ENCODE results near the gene MC1R. TPM values are rescaled to one million over a fixed set of nuclear protein-coding genes. Genes with fewer than 3 reads are reported as not detected.

MC1R gene
- total RNA-seq, 1 donor from 2014 or later = 3.8 TPM

DNA sequence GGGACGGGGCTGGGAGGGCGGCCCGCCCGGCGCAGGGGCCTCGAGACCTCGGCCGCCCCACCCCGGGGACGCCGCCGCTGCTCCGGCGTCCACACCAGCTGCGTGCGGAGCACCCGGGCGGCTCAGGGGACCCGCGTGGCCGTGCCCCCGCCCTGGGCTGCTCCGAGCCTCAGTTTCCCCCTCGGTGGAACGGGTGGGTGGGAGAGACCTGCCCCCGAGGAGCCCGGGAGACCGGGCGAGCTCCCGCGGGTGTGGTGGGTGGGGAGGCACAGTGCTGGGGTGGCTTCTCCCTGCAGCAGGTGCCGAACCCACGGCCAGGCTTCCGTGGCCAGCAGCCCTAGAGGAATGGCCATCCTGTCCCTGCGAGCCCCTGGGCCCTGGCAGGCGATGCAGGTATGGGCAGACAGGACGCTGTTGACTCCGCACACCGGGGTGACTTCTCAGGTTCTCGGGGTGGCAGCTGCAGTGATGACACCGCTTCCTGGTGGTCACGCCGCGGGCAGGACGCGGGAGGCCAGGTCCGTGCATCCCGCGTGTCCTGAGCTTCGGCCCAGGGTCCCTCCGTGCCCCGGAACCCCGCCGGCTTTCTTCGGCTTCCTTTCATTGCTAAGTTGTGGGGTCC is 30.6 kb downstream of the MC1R start:
- H3K27ac Mint-ChIP-seq = no peak overlapping the region
- no peak for DNase-seq (ENCODE audit: extremely low spot score, unreplicated experiment)
- TF ChIP-seq, protein P1, sequence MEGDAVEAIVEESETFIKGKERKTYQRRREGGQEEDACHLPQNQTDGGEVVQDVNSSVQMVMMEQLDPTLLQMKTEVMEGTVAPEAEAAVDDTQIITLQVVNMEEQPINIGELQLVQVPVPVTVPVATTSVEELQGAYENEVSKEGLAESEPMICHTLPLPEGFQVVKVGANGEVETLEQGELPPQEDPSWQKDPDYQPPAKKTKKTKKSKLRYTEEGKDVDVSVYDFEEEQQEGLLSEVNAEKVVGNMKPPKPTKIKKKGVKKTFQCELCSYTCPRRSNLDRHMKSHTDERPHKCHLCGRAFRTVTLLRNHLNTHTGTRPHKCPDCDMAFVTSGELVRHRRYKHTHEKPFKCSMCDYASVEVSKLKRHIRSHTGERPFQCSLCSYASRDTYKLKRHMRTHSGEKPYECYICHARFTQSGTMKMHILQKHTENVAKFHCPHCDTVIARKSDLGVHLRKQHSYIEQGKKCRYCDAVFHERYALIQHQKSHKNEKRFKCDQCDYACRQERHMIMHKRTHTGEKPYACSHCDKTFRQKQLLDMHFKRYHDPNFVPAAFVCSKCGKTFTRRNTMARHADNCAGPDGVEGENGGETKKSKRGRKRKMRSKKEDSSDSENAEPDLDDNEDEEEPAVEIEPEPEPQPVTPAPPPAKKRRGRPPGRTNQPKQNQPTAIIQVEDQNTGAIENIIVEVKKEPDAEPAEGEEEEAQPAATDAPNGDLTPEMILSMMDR (conservative IDR thresholded peaks at IDR 0.05) = no peak
- peak overlapping the region; percentile 86 for H3K4me3 Mint-ChIP-seq
- no peaks in the 10 kb centered on the region for H3K9me3 Mint-ChIP-seq
- peaks cover 19% of the 10 kb centered on the region for H3K27me3 Mint-ChIP-seq
- H3K4me1 Mint-ChIP-seq (ENCODE audit: unreplicated experiment) = no peaks in the 10 kb centered on the region
- no peaks in the 10 kb centered on the region for H3K36me3 Mint-ChIP-seq

DNA sequence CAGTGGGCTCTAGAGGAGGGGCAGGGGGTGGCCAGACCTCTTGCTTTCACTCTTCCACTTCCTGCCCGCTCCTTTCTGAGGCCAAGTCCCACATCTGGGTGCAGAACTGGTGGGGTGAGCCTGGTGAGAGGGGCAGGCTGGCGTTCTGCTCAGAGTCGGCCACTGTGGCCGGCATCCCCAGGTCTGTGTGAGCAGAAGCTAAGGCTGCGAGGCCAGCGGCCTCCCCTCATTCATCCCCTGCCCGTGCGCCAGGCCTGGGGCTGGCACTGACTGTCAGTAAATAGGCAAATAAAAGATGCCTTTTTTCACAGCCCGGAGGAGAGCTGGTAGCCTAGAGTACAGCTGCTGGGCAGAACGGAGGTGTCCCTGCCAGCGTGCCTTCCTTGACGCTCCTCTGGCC is 31.1 kb downstream of the MC1R start:
- TF ChIP-seq, protein P1 (conservative IDR thresholded peaks at IDR 0.05) = no peak
- H3K4me1 Mint-ChIP-seq (ENCODE audit: unreplicated experiment) = no peaks in the 10 kb centered on the region
- peak overlapping the region; percentile 86 for H3K4me3 Mint-ChIP-seq
- peaks cover 17% of the 10 kb centered on the region for H3K27me3 Mint-ChIP-seq
- H3K9me3 Mint-ChIP-seq = no peaks in the 10 kb centered on the region
- no peak for DNase-seq (ENCODE audit: extremely low spot score, unreplicated experiment)
- H3K27ac Mint-ChIP-seq = no peak overlapping the region
- no peaks in the 10 kb centered on the region for H3K36me3 Mint-ChIP-seq

DNA sequence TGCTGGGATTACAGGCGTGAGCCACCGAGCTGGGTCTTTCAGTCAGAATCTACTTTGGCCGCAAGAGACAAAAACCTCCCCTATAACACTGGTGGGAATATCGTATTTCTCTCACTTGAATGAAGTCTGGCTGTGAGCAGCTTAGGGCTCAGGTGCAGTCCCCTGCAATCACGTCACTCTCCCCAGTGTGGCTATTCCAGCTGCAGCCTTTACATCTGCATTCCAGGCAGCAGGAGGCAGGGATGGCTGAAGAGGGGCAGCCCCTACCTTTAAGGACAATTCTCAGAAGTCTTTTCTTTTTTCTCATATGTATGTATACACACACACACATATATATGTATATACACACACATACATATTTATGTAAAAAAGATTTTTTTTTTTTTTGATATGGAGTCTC is 32.8 kb downstream of the MC1R start:
- Mint-ChIP-seq H3K36me3 (peaks cover 3% of the 10 kb centered on the region), H3K4me3 (peak overlapping the region; percentile 63), H3K9me3 (no peaks in the 10 kb centered on the region), H3K27me3 (peaks cover 8% of the 10 kb centered on the region), H3K27ac (no peak overlapping the region), H3K4me1 (ENCODE audit: unreplicated experiment) (no peaks in the 10 kb centered on the region)
- no peak for DNase-seq (ENCODE audit: extremely low spot score, unreplicated experiment)
- TF ChIP-seq, protein P1 (conservative IDR thresholded peaks at IDR 0.05) = no peak

DNA sequence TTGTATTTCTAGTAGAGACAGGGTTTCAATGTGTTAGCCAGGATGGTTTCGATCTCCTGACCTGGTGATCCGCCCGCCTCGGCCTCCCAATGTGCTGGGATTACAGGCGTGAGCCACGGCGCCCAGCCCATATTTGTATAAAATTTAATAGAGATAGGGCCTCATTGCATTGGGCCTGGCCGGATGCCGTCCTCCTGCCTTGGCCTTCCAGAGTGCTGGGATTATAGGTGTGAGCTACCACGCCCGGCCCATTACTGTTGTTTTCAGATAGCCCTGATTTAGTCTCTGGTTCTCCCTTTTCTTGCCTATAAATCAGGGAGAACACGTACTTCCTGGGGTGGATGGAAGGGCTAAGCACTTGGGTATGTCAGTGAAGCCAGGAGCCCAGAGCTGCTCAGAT is 33.4 kb downstream of the MC1R start:
- no peak overlapping the region for H3K4me3 Mint-ChIP-seq
- H3K36me3 Mint-ChIP-seq = peaks cover 3% of the 10 kb centered on the region
- no peaks in the 10 kb centered on the region for H3K9me3 Mint-ChIP-seq
- H3K4me1 Mint-ChIP-seq (ENCODE audit: unreplicated experiment) = no peaks in the 10 kb centered on the region
- peaks cover 7% of the 10 kb centered on the region for H3K27me3 Mint-ChIP-seq
- TF ChIP-seq, protein P1 (conservative IDR thresholded peaks at IDR 0.05) = no peak
- no peak overlapping the region for H3K27ac Mint-ChIP-seq
- DNase-seq (ENCODE audit: extremely low spot score, unreplicated experiment) = no peak

DNA sequence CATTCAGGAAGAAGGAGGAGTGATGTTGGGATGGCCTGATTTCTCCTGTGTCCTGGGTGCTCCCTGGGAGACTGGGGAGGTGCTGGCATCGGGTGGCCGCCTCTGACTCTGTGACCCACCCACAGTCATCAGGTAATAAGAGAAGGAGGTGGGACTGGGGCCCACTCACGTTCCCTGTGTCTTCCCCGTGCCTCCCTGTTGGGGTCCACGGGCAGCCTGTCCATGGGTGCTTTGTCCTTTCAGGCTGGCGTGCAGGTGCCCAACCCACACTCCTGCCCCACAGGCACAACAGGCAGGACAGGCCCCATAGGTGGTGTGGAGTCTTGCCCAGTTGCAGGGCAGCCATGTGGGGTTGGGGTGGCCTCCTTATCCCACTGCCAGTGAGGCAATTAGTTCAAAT is 33.9 kb downstream of the MC1R start:
- Mint-ChIP-seq H3K27me3 (peaks cover 2% of the 10 kb centered on the region), H3K36me3 (peaks cover 3% of the 10 kb centered on the region), H3K9me3 (no peaks in the 10 kb centered on the region), H3K4me1 (ENCODE audit: unreplicated experiment) (no peaks in the 10 kb centered on the region), H3K4me3 (no peak overlapping the region), H3K27ac (no peak overlapping the region)
- no peak for DNase-seq (ENCODE audit: extremely low spot score, unreplicated experiment)
- TF ChIP-seq, protein P1 (conservative IDR thresholded peaks at IDR 0.05) = no peak
